Loucy (cell line): ENCODE results near the gene SH3BP4.
"Not testable (repeated sequence)": the region's sequence is repeated elsewhere in the genome, so short reads cannot be mapped to it uniquely, and the experiment has no call there.

Experiments used
- H2AFZ ChIP-seq: fragments of 200-600 bp; sonication (generic); 2 replicates; pipeline ENCODE4 v1.6.0; 2016; ENCODE audit warnings: antibody characterized with exemption, mild to moderate bottlenecking, low read length, moderate library complexity
- H3F3A ChIP-seq: fragments of 200-600 bp; 2 replicates; pipeline ENCODE4 v1.6.0; 2016; ENCODE audit warnings: antibody characterized with exemption, low read depth, mild to moderate bottlenecking
- H3K27me3 ChIP-seq: fragments of 200-600 bp; sonication (generic); 2 replicates; pipeline ENCODE4 v1.6.1; 2014; ENCODE audit warnings: low read length, mild to moderate bottlenecking; ENCODE audit not compliant: insufficient read depth, poor library complexity, severe bottlenecking
- H3K36me3 ChIP-seq: fragments of 200-600 bp; sonication (generic); 2 replicates; pipeline ENCODE4 v1.6.1; 2016; ENCODE audit warnings: low read length; ENCODE audit not compliant: insufficient read depth
- H3K4me1 ChIP-seq: fragments of 200-600 bp; sonication (generic); 2 replicates; pipeline ENCODE4 v1.5.1; 2014; ENCODE audit warnings: low read length, mild to moderate bottlenecking; ENCODE audit not compliant: insufficient read depth, poor library complexity, severe bottlenecking
- H3K4me2 ChIP-seq: fragments of 200-600 bp; sonication (generic); 2 replicates; pipeline ENCODE4 v1.6.0; 2014; ENCODE audit warnings: antibody characterized with exemption, low read length, low read depth, mild to moderate bottlenecking; ENCODE audit not compliant: poor library complexity, severe bottlenecking
- H3K4me3 ChIP-seq: fragments of 200-600 bp; sonication (generic); 2 replicates; pipeline ENCODE4 v1.5.1; 2014; ENCODE audit warnings: low read length, mild to moderate bottlenecking, mixed read lengths; ENCODE audit not compliant: poor library complexity, severe bottlenecking
- H3K79me2 ChIP-seq: fragments of 200-600 bp; sonication (generic); 2 replicates; pipeline ENCODE4 v1.6.1; 2014; ENCODE audit warnings: low read length; ENCODE audit not compliant: insufficient read depth
- H3K9ac ChIP-seq: fragments of 200-600 bp; sonication (generic); 2 replicates; pipeline ENCODE4 v1.6.0; 2014; ENCODE audit warnings: mild to moderate bottlenecking, low read depth, low read length, moderate library complexity; ENCODE audit not compliant: poor library complexity, severe bottlenecking
- H3K9me2 ChIP-seq: fragments of 200-600 bp; sonication (generic); replicated peaks from 2 replicates; pipeline ENCODE4 v1.6.1; 2016; ENCODE audit warnings: low read depth, low read length, mixed read lengths
- H3K9me3 ChIP-seq: fragments of 200-600 bp; sonication (generic); 2 replicates; pipeline ENCODE4 v1.6.1; 2014; ENCODE audit warnings: mild to moderate bottlenecking, antibody characterized with exemption, low read length, low read depth; ENCODE audit not compliant: insufficient read depth
- H4K20me1 ChIP-seq: fragments of 200-600 bp; sonication (generic); 2 replicates; pipeline ENCODE4 v1.6.0; 2014; ENCODE audit warnings: antibody characterized with exemption, low read length, mild to moderate bottlenecking; ENCODE audit not compliant: insufficient read depth, poor library complexity, severe bottlenecking
- EZH2phosphoT487 ChIP-seq: fragments of 200-600 bp; IDR thresholded peaks from 2 replicates; pipeline ENCODE4 v1.6.1; 2018; ENCODE audit warnings: antibody characterized with exemption, mild to moderate bottlenecking, moderate library complexity, borderline replicate concordance
- TF ChIP-seq, protein P1 (sequence below): fragments of 200-600 bp; sonication (generic); conservative IDR thresholded peaks from 2 replicates; pipeline ENCODE4 v1.5.1; 2014; ENCODE audit warnings: mild to moderate bottlenecking, antibody characterized with exemption, low read length

SH3BP4 gene

DNA sequence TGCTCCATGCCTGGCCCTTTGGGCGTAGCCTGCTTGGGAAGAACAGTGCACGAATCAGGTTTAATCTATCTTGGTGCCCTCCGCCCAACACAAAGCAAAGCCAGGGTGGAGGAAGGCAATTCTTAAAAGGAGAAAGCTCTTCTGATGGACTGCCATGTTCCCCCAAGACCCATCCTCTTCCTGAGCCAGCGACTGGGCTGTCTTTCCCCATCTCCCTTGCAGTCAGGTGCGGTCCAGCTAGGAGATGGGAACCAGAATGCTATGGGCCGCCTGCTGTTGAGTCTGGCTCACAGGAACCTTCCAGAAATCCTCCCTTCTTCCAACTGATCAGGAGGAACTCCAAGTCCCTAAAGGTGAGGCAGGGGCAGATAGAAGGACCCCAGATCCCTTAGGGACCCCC is 105.0 kb downstream of the SH3BP4 start:
- TF ChIP-seq, protein P1, sequence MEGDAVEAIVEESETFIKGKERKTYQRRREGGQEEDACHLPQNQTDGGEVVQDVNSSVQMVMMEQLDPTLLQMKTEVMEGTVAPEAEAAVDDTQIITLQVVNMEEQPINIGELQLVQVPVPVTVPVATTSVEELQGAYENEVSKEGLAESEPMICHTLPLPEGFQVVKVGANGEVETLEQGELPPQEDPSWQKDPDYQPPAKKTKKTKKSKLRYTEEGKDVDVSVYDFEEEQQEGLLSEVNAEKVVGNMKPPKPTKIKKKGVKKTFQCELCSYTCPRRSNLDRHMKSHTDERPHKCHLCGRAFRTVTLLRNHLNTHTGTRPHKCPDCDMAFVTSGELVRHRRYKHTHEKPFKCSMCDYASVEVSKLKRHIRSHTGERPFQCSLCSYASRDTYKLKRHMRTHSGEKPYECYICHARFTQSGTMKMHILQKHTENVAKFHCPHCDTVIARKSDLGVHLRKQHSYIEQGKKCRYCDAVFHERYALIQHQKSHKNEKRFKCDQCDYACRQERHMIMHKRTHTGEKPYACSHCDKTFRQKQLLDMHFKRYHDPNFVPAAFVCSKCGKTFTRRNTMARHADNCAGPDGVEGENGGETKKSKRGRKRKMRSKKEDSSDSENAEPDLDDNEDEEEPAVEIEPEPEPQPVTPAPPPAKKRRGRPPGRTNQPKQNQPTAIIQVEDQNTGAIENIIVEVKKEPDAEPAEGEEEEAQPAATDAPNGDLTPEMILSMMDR: no peak
- TF ChIP-seq EZH2phosphoT487: no peak
- Histone ChIP-seq H3K4me3 (no peak overlapping the region), H3K9me2 (no peaks in the 10 kb centered on the region), H3K79me2 (no peaks in the 10 kb centered on the region), H3K9ac (no peak overlapping the region), H3K4me1 (peaks cover 1% of the 10 kb centered on the region), H2AFZ (no peak overlapping the region), H3F3A (no peaks in the 10 kb centered on the region), H3K27me3 (no peaks in the 10 kb centered on the region), H3K4me2 (no peak overlapping the region), H3K36me3 (no peaks in the 10 kb centered on the region), H3K9me3 (no peaks in the 10 kb centered on the region), H4K20me1 (no peaks in the 10 kb centered on the region)

DNA sequence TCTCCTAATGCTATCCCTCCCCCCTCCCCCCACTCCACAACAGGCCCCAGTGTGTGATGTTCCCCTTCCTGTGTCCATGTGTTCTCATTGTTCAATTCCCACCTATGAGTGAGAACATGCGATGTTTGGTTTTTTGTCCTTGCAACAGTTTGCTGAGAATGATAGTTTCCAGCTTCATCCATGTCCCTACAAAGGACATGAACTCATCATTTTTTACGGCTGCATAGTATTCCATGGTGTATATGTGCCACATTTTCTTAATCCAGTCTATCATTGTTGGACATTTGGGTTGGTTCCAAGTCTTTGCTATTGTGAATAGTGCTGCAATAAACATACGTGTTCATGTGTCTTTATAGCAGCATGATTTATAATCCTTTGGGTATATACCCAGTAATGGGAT is 105.8 kb downstream of the SH3BP4 start:
- not testable (repeated sequence) for H3K4me2 ChIP-seq, H3K9ac ChIP-seq, H2AFZ ChIP-seq, H3K4me3 ChIP-seq, H3K9me3 ChIP-seq, H3K4me1 ChIP-seq, H3K36me3 ChIP-seq, H3F3A ChIP-seq, H3K9me2 ChIP-seq, H4K20me1 ChIP-seq, H3K27me3 ChIP-seq, H3K79me2 ChIP-seq

DNA sequence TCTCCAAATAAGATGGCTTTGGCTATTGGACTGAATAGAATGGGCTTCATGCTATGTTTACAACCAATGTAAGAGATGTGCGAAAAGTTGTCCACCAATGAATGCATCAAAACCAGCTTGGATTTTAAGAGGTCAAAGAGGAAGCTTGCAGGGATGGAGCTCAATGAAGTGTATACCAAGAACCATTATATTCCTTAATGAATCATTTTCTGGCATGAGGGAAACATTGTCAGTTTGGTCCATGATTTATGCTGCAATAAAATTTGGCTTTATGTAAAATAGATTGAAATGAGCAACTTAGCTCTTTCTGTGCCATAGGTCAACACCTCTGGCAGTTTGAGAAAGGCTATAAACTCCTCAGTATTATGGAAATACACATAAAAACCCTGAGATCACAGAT is 107.3 kb downstream of the SH3BP4 start:
- no peaks in the 10 kb centered on the region for H3K4me1 ChIP-seq
- no peaks in the 10 kb centered on the region for H3K9me2 ChIP-seq
- TF ChIP-seq EZH2phosphoT487: no peak
- TF ChIP-seq, protein P1: no peak
- H3K4me2 ChIP-seq: no peak overlapping the region
- H3F3A ChIP-seq: no peaks in the 10 kb centered on the region
- H3K4me3 ChIP-seq: no peak overlapping the region
- H3K36me3 ChIP-seq: no peaks in the 10 kb centered on the region
- H2AFZ ChIP-seq: no peak overlapping the region
- no peaks in the 10 kb centered on the region for H3K9me3 ChIP-seq
- no peak overlapping the region for H3K9ac ChIP-seq
- no peaks in the 10 kb centered on the region for H4K20me1 ChIP-seq
- H3K79me2 ChIP-seq: no peaks in the 10 kb centered on the region
- no peaks in the 10 kb centered on the region for H3K27me3 ChIP-seq

- H4K20me1 ChIP-seq: no peaks in the 10 kb centered on the region
- no peak overlapping the region for H3K4me2 ChIP-seq
- H3K4me3 ChIP-seq: no peak overlapping the region
- TF ChIP-seq, protein P1: no peak
- TF ChIP-seq EZH2phosphoT487: no peak
- H2AFZ ChIP-seq: no peak overlapping the region
- no peaks in the 10 kb centered on the region for H3K9me2 ChIP-seq
- H3K4me1 ChIP-seq: no peaks in the 10 kb centered on the region
- H3K9me3 ChIP-seq: no peaks in the 10 kb centered on the region
- no peaks in the 10 kb centered on the region for H3K27me3 ChIP-seq
- no peak overlapping the region for H3K9ac ChIP-seq
- no peaks in the 10 kb centered on the region for H3K36me3 ChIP-seq
- no peaks in the 10 kb centered on the region for H3F3A ChIP-seq
- no peaks in the 10 kb centered on the region for H3K79me2 ChIP-seq
Observed at GRCh38 chr2:235061656-235062055, 109.8 kb downstream of the SH3BP4 start.
